NCI-H2227 (cell line): Measurements from ENCODE around the gene NFIA.

Experiments used
- DNase-seq: peaks from one replicate; lab custom pipeline; 2025; ENCODE audit not compliant: unreplicated experiment; lab: John Stamatoyannopoulos, UW

Gene NFIA

GRCh38 chr1:61289232-61290098 lies 207.1 kb downstream of the NFIA start:
- DNase-seq, result no peak

- DNase-seq, result no peak
Observed at GRCh38 chr1:61290525-61290924, 208.2 kb downstream of the NFIA start.

- no peak for DNase-seq
Observed at GRCh38 chr1:61293197-61293596, 210.8 kb downstream of the NFIA start.

GRCh38 chr1:61293986-61294504 lies 211.7 kb downstream of the NFIA start:
- DNase-seq, result no peak

GRCh38 chr1:61294930-61295329 lies 212.6 kb downstream of the NFIA start:
- no peak for DNase-seq

GRCh38 chr1:61295818-61296537 lies 213.6 kb downstream of the NFIA start:
- no peak for DNase-seq

GRCh38 chr1:61297887-61298286 lies 215.5 kb downstream of the NFIA start:
- DNase-seq, result no peak

- DNase-seq, result no peak
Observed at GRCh38 chr1:61299463-61299862, 217.1 kb downstream of the NFIA start.

GRCh38 chr1:61300899-61301298 lies 218.5 kb downstream of the NFIA start:
- DNase-seq, result no peak

GRCh38 chr1:61301824-61302657 lies 219.7 kb downstream of the NFIA start:
- DNase-seq, result no peak

- no peak for DNase-seq
Observed at GRCh38 chr1:61307422-61308142, 225.2 kb downstream of the NFIA start.

GRCh38 chr1:61310057-61310456 lies 227.7 kb downstream of the NFIA start:
- no peak for DNase-seq

GRCh38 chr1:61310538-61310937 lies 228.2 kb downstream of the NFIA start:
- DNase-seq, result no peak

GRCh38 chr1:61313906-61314422 lies 231.6 kb downstream of the NFIA start:
- DNase-seq, result no peak

GRCh38 chr1:61315011-61315410 lies 232.7 kb downstream of the NFIA start:
- no peak for DNase-seq

- DNase-seq, result no peak
Observed at GRCh38 chr1:61316493-61316892, 234.1 kb downstream of the NFIA start.

- no peak for DNase-seq
Observed at GRCh38 chr1:61318319-61319125, 236.2 kb downstream of the NFIA start.

GRCh38 chr1:61320575-61320974 lies 238.2 kb downstream of the NFIA start:
- DNase-seq, result no peak

GRCh38 chr1:61322008-61322744 lies 239.8 kb downstream of the NFIA start:
- DNase-seq, result no peak
